NCI-H526 (cell line): ENCODE data around the gene TLR1.
"Not testable (repeated sequence)": the region's sequence is repeated elsewhere in the genome, so short reads cannot be mapped to it uniquely, and the experiment has no call there.

Experiments used
- DNase-seq, 2 experiments: peaks; one replicate each; lab custom pipeline; 2025; lab: John Stamatoyannopoulos, UW

Gene TLR1

DNA sequence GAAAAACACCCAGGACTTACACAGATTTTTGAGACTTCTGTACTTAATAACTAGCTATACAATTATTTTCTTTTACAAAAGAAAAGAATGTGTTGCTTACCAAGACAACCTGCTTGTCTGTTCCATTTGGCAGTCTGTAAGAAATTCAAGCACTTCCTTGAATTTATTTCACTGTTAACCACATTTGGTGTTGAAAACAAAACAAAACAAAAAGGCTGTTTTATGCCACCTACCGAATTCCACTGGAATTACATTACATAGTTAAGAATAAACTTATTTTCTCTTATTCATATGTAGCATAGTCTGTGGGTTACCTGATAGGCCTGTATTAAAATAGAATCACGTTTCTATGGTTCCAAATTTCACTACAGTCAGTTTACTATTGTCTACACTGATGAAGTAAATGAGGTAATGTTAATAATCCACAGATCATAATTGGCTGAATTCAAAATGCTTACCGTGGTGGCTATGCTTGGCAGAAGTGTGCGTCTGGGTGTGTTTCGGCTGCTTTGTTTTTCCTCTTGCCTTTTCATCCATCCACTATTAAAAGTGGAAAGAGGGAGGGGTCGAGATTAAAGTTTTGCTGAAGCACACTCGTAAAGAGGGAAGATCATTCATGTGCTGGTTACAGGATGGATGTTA is at the start of gene TLR1:
Gene TLR1, minus strand, starts transcription at position 138 of the 642 bp plus-strand sequence. CDS start 5,960 bp downstream, outside the sequence.
- peak in 1 of 2 experiments; percentile 5 for DNase-seq

DNA sequence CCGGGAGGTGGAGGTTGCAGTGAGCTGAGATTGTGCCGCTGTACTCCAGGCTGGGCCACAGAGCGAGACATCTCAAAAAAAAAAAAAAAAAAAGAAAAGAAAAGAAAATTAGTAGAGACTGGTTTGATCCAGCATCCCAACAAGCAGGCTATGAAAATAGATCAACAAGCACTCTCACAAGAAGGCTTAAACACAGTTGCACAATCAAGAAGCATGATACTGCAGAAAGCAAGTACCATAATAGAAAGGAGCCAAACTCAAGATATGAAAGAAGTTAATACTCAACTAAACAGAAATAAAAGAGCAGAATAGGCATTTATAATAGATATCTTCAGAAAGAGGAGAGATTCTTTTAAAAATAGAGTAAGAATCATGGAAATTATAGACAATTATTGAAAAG is 41.4 kb upstream of the TLR1 start:
- DNase-seq, result no peak

DNA sequence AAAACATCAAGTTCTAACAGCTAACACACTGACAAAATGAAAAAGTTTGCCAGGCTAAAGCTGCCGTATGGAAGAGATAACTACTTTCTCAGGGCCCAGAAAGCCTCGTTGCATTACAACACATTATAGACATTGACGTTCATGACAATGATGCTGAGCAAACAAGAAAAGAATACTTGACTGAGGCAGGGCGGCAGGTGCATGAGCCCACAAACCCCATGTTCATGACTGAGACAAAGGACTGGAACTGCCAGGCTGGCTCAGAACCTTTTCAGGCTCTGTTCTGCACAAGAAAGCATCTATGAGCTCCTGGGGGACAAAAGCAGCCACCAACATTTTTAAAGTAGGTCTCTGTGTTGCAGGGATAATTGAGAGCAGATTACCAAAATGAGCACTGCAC is 38.4 kb upstream of the TLR1 start:
- DNase-seq, result no peak

- DNase-seq, result no peak
These were observed 33.3 kb upstream of the TLR1 start for GRCh38 chr4:38837849-38838248.

DNA sequence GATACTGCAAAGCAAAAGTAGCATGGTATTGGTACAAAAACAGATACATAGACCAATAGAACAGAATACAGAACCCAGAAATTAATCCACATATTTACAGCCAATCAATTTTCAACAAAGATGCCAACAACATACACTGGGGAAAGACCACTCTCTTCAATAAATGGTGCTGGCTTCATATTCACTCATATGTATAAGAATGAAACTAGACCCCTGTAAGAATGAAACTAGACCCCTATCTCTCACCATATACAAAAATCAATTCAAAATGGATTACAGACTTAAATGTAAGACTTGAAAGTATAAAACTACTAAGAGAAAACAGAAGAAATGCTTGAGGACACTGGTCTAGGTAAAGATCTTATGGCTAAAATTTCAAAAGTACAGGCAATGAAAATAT is 32.7 kb upstream of the TLR1 start:
- DNase-seq, result no peak

DNA sequence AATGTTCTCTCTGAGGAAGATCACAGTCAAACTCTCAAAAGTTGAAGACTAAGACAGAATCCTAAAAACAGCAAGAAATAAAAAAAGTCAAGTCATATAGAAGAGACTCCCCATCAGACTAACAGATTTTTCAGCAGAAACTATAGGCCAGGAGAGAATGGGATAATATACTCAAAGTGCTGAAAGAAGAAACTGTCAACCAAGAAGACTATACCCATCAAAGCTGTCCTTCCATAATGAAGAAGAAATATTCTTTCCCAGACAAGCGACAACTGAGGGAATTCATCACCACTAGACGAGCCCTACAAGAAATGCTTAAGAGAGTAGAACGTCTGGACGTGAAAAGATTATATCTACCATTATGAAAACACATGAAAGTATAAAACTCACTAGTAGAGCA is 30.0 kb upstream of the TLR1 start:
- DNase-seq, result no peak

GRCh38 chr4:38832624-38833528 is 28.3 kb upstream of the TLR1 start:
- DNase-seq, result no peak

- DNase-seq, result no peak
These were observed 27.6 kb upstream of the TLR1 start for GRCh38 chr4:38832206-38832605.

DNA sequence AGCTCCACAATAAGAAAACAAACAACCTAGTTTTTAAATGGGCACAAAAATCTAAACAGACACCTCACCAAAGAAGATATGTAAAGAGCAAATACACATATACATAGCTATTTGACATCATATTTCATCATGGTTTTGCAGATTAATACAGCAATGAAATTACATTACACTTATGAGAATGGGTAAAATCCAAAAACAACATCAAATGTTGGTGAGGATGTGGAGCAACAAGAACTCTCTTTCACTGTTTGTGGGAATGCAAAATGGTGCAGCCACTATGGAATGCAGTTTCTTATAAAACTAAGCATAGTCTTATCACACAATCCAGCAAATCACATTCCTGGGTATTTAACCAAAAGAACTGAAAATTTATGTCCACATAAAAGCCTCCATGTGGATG is 27.1 kb upstream of the TLR1 start:
- no peak for DNase-seq

GRCh38 chr4:38829237-38829636 is 24.6 kb upstream of the TLR1 start:
- no peak for DNase-seq

- DNase-seq, result no peak
These were observed 19.2 kb upstream of the TLR1 start for GRCh38 chr4:38823766-38824165.

GRCh38 chr4:38822748-38823303 is 18.2 kb upstream of the TLR1 start:
- no peak for DNase-seq

- DNase-seq, result no peak
These were observed 17.1 kb upstream of the TLR1 start for GRCh38 chr4:38821739-38822138.

DNA sequence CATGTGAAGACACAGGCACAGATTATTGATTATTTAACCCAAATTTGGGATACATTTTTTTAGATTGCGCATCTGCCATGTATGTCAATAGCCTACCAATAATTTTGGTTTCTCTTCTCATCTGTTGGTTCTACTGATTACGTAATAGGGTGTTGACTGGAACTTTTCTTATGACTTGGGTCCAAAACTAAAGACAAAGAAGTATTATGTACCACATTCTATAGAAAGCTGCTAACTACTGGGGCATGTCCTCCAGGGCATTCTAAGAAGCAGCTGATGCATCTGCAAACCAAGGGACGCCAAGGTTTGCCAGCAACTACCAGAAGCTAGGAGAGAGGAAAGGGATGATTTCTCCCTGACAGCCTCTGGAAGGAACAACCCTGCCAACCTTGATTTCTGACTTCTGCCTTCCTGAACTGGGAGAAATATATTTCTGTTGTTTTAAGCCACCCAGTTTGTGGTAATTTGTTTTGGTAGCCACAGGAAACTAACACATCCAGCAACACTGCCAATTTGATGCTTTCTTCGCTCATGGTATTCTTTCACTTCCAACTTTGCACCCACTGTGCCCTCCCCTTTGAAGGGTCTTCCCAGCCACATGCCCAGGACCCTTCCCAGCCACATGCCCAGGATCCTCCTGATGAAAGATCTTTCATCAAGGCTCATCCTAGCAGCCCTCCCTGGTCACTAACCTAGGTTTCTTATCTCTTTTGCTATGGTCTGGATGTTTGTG is 15.9 kb upstream of the TLR1 start:
- no peak for DNase-seq

DNA sequence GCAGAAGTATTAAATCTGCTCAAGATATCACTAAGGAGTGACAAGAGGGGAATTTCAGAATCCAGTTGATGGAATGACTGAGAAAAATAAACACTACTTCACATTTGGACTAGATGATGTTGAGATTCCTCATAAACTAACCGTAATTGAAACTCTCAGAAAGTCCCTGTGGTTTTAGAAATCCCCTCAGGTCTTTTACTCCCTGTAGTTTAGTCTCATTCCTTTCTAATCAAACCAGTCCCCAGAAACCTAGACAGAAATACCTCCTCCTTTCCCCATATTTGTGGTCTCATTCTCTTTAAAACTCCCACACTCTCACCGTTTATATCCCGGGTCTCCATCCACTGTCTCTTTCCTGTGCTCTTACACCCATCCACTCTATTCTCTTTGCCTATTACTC is 15.0 kb upstream of the TLR1 start:
- DNase-seq, result no peak

DNA sequence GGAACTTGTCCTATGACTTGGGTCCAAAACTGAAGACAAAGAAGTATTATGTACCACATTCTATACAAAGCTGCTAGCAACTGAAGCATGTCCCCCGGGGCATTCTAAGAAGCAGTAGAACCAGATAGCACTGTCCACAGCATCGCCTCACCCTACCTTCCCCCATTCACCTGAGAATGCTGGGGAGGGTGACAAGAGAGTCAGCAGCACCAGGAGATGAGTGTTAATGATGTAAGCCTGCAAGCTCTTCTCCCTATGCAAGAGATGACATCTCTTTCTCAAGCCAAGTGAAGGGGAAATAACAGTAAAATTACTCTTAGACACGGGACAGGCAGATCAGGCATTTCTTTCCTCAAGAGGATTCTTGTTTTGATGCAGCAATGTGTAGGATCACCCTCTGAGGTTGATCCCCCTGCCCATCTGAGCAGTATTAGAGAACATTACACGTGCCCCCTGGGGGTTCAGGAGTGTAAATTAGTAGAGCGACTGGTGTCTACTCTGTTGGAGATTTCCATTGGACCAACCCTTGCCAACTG is 13.9 kb upstream of the TLR1 start:
- DNase-seq, result no peak

- no peak for DNase-seq
These were observed 11.5 kb upstream of the TLR1 start for GRCh38 chr4:38815885-38816782.

GRCh38 chr4:38814386-38814785 is 9.8 kb upstream of the TLR1 start:
- no peak for DNase-seq

- no peak for DNase-seq
These were observed 6.7 kb upstream of the TLR1 start for GRCh38 chr4:38811297-38811696.

DNA sequence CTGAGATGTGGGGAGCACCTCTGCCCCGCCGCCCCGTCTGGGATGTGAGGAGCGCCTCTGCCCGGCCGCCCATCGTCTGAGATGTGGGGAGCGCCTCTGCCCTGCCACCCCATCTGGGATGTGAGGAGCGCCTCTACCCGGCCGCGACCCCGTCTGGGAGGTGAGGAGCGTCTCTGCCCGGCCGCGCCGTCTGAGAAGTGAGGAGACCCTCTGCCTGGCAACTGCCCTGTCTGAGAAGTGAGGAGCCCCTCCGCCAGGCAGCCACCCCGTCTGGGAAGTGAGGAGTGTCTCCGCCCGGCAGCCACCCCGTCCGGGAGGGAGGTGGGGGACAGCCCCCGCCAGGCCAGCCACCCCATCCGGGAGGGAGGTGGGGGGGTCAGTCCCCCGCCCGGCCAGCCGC is 2.9 kb upstream of the TLR1 start:
- not testable (repeated sequence) for DNase-seq

- DNase-seq, result not testable (repeated sequence)
These were observed 1.7 kb upstream of the TLR1 start for GRCh38 chr4:38806251-38806650.
